GM12878 (cell line): Measurements from ENCODE around the gene CALML5. TPM values are rescaled to one million over a fixed set of nuclear protein-coding genes. Genes with fewer than 3 reads are reported as not detected.

Experiments
- ATAC-seq: fragments of 200-7000 bp; cut with Tn5 transposase; 3 replicates; pipeline ENCODE4 v1.9.1; 2020; ENCODE audit warnings: mild to moderate bottlenecking, moderate library complexity
- BruUV-seq: library from RNA; stranded (reverse); fragments of 400-500 nt; replicated peaks from 2 replicates; lab custom pipeline; 2021; lab: Mats Ljungman, UMichigan
- CTCF ChIA-PET: fragments of 300-600 bp; sonication (Branson Sonifier 250); formaldehyde crosslinking; extraction: SDS; loops from one replicate; lab custom pipeline; 2021; ENCODE audit warnings: inconsistent platforms; lab: Yijun Ruan, JAX
- POLR2A ChIA-PET: fragments of 350-600 bp; formaldehyde crosslinking; extraction: SDS; loops from one replicate; lab custom pipeline; 2021; ENCODE audit warnings: inconsistent platforms; lab: Charles Lee
- RAD21 ChIA-PET: fragments of 300-600 bp; sonication (Branson Sonifier 250); formaldehyde crosslinking; loops from one replicate; lab custom pipeline; 2023; ENCODE audit warnings: antibody characterized with exemption; ENCODE audit not compliant: unreplicated experiment; lab: Charles Lee
- SMC1A ChIA-PET: fragments of 300-600 bp; sonication (Branson Sonifier 250); formaldehyde crosslinking; loops from one replicate; lab custom pipeline; 2023; ENCODE audit not compliant: unreplicated experiment, uncharacterized antibody; lab: Charles Lee
- DNase-seq: peaks from one replicate; pipeline ENCODE4 v3.0.0-alpha.2; 2011; ENCODE audit warnings: low read depth, low spot score
- FAIRE-seq: peaks from 3 replicates; lab custom pipeline; 2011; peaks lifted over from hg19 to GRCh38; lab: Jason Lieb, UNC
- H2AFZ ChIP-seq: 2 replicates; pipeline ENCODE4 v1.6.0; 2011; ENCODE audit warnings: low read depth, low read length, control low read depth; ENCODE audit not compliant: control insufficient read depth
- H3K27ac ChIP-seq: 2 replicates; pipeline ENCODE4 v1.5.1; 2011; ENCODE audit warnings: control low read depth; ENCODE audit not compliant: control insufficient read depth, insufficient read depth
- H3K27me3 ChIP-seq, 2 experiments: replicated peaks in 1 of 2; 2 replicates each; pipeline versions ENCODE4 v1.6.0 to v1.6.1; 2011; ENCODE audit warnings: low read length in 1 of 2; ENCODE audit not compliant: control insufficient read depth in 2 of 2, insufficient read depth in 2 of 2
- H3K36me3 ChIP-seq, 2 experiments: 2 replicates each; pipeline ENCODE4 v1.5.1; 2011; ENCODE audit warnings: low read length in 1 of 2; ENCODE audit not compliant: control insufficient read depth in 2 of 2, insufficient read depth in 2 of 2
- H3K4me1 ChIP-seq: 2 replicates; pipeline ENCODE4 v1.6.1; 2011; ENCODE audit warnings: mild to moderate bottlenecking, low read length, moderate library complexity, mixed read lengths; ENCODE audit not compliant: control insufficient read depth, insufficient read depth
- H3K4me2 ChIP-seq: 2 replicates; pipeline ENCODE4 v1.6.0; 2011; ENCODE audit warnings: control low read depth; ENCODE audit not compliant: control insufficient read depth, insufficient read depth
- H3K4me3 ChIP-seq: fragments of 200-600 bp; sonication (generic); 2 replicates; pipeline ENCODE4 v1.5.1; 2016
- H3K79me2 ChIP-seq: 2 replicates; pipeline ENCODE4 v1.6.0; 2011; ENCODE audit warnings: low read length; ENCODE audit not compliant: control insufficient read depth, insufficient read depth
- H3K9ac ChIP-seq: 2 replicates; pipeline ENCODE4 v1.8.0; 2011; ENCODE audit warnings: low read length, control low read depth, mixed read lengths; ENCODE audit not compliant: control insufficient read depth, insufficient read depth
- H3K9me3 ChIP-seq: replicated peaks from 3 replicates; pipeline ENCODE4 v1.5.1; 2011; ENCODE audit warnings: mild to moderate bottlenecking, low read length; ENCODE audit not compliant: control insufficient read depth, insufficient read depth
- H4K20me1 ChIP-seq: 2 replicates; pipeline ENCODE4 v1.6.0; 2011; ENCODE audit not compliant: control insufficient read depth, insufficient read depth
- CREB1 ChIP-seq: IDR thresholded peaks from 2 replicates; pipeline ENCODE4 v1.6.1; 2012; ENCODE audit warnings: low read depth, mild to moderate bottlenecking, inconsistent platforms
- HDAC6 ChIP-seq: fragments of 200-600 bp; sonication (generic); IDR thresholded peaks from one replicate; pipeline ENCODE4 v1.8.0; 2017; ENCODE audit warnings: antibody characterized with exemption; ENCODE audit not compliant: unreplicated experiment
- IKZF1 ChIP-seq: fragments of 450-650 bp; conservative IDR thresholded peaks from 2 replicates; pipeline ENCODE4 v1.6.1; 2017; ENCODE audit warnings: antibody characterized with exemption, mild to moderate bottlenecking
- NKRF ChIP-seq: fragments of 450-650 bp; conservative IDR thresholded peaks from 2 replicates; pipeline ENCODE4 v1.6.1; 2017; ENCODE audit warnings: mild to moderate bottlenecking, moderate library complexity
- PBX3 ChIP-seq: IDR thresholded peaks from 2 replicates; pipeline ENCODE4 v1.6.1; 2011; ENCODE audit warnings: mild to moderate bottlenecking, low read depth, low read length, moderate library complexity; ENCODE audit not compliant: insufficient replicate concordance
- POLR2AphosphoS5 ChIP-seq: IDR thresholded peaks from 2 replicates; pipeline ENCODE4 v1.6.1; 2011; ENCODE audit warnings: mild to moderate bottlenecking, low read length, inconsistent platforms
- RELA ChIP-seq: fragments of 450-650 bp; IDR thresholded peaks from 2 replicates; pipeline ENCODE4 v1.8.0; 2014; ENCODE audit warnings: borderline replicate concordance; ENCODE audit not compliant: partially characterized antibody
- SKIL ChIP-seq: fragments of 450-650 bp; IDR thresholded peaks from 2 replicates; pipeline ENCODE4 v1.6.1; 2017; ENCODE audit warnings: mild to moderate bottlenecking, low read depth, inconsistent platforms; ENCODE audit not compliant: poor library complexity, severe bottlenecking
- ZNF687 ChIP-seq: fragments of 450-650 bp; IDR thresholded peaks from 2 replicates; pipeline ENCODE4 v1.6.1; 2017; ENCODE audit warnings: mild to moderate bottlenecking, moderate library complexity
- WGBS: methylation state at CpG from one replicate; pipeline ENCODE4 v1.1.6; 2016; ENCODE audit warnings: low lambda C conversion rate; ENCODE audit not compliant: insufficient replicate concordance, insufficient coverage; ENCODE audit errors: missing lambda C conversion rate; 5-methylcytosine and 5-hydroxymethylcytosine counted together
- in situ Hi-C: fragments of 300-500 bp; cut with MboI; formaldehyde crosslinking; loops from 9 replicates; pipeline ENCODE4 v1.14.3; 2018; ENCODE audit warnings: mixed read lengths
- intact Hi-C: fragments of 100-400 bp; cut with micrococcal nuclease; formaldehyde crosslinking; loops from one replicate; pipeline ENCODE4 v1.14.2; 2022; ENCODE audit not compliant: unreplicated experiment
- polyA plus RNA-seq, 11 experiments: library from polyadenylated mRNA; depleted of rRNA in 4 of 11; unstranded in 6 of 11; stranded (reverse) in 5 of 11; fragments of >200 nt; fragmentation: Nextera tagmentation in 4 of 11; fragmentation: Illumina TruSeq in 1 of 11; extraction: Ambion mirVana in 4 of 11; extraction: Trizol in 1 of 11; gene quantifications; 1 replicate in 1 of 11; 2 replicates in 10 of 11; pipeline versions ENCODE4 v1.2.1 to v1.2.3, GENCODE V29; 2011 to 2016; ENCODE audit warnings: inconsistent platforms in 2 of 11, missing spikeins in 2 of 11, low read depth in 1 of 11
- total RNA-seq, 4 experiments: library from RNA; depleted of rRNA in 3 of 4; stranded (reverse); fragments of >200 nt in 3 of 4; fragmentation: Illumina TruSeq in 1 of 4; extraction: Trizol in 1 of 4; gene quantifications; 2 replicates each; pipeline versions ENCODE4 v1.2.1 to v1.2.3, GENCODE V29; 2013 to 2021

Gene CALML5
- total and polyA plus RNA-seq, 10 of the 15 experiments (the other 5 are each of a cell fraction or from before 2014, with no cell fraction given): not detected

- no peak overlapping the region for H3K9ac ChIP-seq
- ATAC-seq: no peak
- no TSS peak for BruUV-seq
- TF ChIP-seq HDAC6: no peak
- no peak for TF ChIP-seq IKZF1
- no peak for TF ChIP-seq NKRF
- TF ChIP-seq PBX3: no peak
- no peak for TF ChIP-seq RELA
- no peak for TF ChIP-seq CREB1
- TF ChIP-seq ZNF687: no peak
- TF ChIP-seq POLR2AphosphoS5: no peak
- no peak for TF ChIP-seq SKIL
These were observed 38.2 kb downstream of the CALML5 start for GRCh38 chr10:5461203-5461588.

More at GRCh38 chr10:5461203-5461588, 38.2 kb downstream of the CALML5 start:
- ChIA-PET CTCF (interaction anchor here (1.0 to 3.0 kb wide), 4 partner anchors 19 to 168 kb away, joined by 4 to 22 read pairs (median 10); no protein-coding TSS in a partner anchor), RAD21 (interaction anchor here (1.0 kb wide), 1 partner anchor 18 kb away, joined by 4 read pairs; no protein-coding TSS in a partner anchor), POLR2A (no interaction called here), SMC1A (interaction anchor here (0.9 to 1.5 kb wide), 3 partner anchors 18 to 162 kb away, joined by 3 to 5 read pairs (median 3); no protein-coding TSS in a partner anchor)
- intact Hi-C loops: no loop called here
- Histone ChIP-seq H3K4me2 (no peak overlapping the region), H3K27me3 (no peaks in the 10 kb centered on the region), H2AFZ (no peak overlapping the region), H3K4me3 (no peak overlapping the region), H3K4me1 (no peaks in the 10 kb centered on the region), H4K20me1 (no peaks in the 10 kb centered on the region), H3K36me3 (peaks cover under 1 to 4% of the 10 kb centered on the region in 2 experiments; a peak in 2 of 4 replicates), H3K9me3 (no peaks in the 10 kb centered on the region), H3K27ac (no peak overlapping the region), H3K79me2 (no peaks in the 10 kb centered on the region)
- in situ Hi-C loops: no loop called here
- DNase-seq (no peak), FAIRE-seq (no peak)
- 93% methylated on average over 4 of the region's 4 CpGs for WGBS
